Measurements from ENCODE around the gene OSBPL10.

DNA sequence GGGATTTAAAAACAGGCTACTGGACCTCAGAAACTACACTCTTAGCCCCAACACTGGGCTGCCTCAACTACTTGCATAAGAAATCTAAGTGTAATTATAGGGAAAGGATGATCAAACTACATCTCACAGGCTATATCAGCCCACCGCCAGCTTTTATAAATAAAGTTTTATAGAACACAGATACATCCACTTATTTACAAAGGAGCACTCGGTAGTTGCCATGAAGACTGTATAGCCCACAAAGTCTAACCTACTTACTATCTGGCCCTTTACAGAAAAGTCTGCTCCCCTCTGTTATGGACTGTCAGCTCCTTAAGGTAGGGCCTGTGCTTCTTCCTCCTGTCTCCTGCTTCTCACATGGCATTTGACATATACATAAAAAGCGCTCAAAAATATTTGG, 9.5 kb downstream of the OSBPL10 start:
- TF ChIP-seq EZH2 (IDR thresholded peaks at IDR 0.05; ENCODE audit: low read depth, low read length, severe bottlenecking) (no peak), POLR2A (IDR thresholded peaks at IDR 0.05; ENCODE audit: control extremely low read depth in 1 of 2, low read depth in 2 of 2, low read length in 2 of 2) (no peak)
